Endothelial cell of umbilical vein (primary cell): ENCODE data around the gene SLC25A21. TPM values are rescaled to one million over a fixed set of nuclear protein-coding genes. Genes with fewer than 3 reads are reported as not detected.

Source experiments
- BruUV-seq: library from RNA; stranded (reverse); fragments of 400-500 nt; replicated peaks from 2 replicates; lab custom pipeline; 2021; lab: Mats Ljungman, UMichigan
- CTCF ChIA-PET: fragments of 300-600, 350-600 bp; sonication (Branson Sonifier 250); formaldehyde crosslinking; loops from one replicate; lab custom pipeline; 2021; ENCODE audit warnings: antibody characterized with exemption, inconsistent platforms; lab: Charles Lee
- POLR2A ChIA-PET: fragments of 300-600, 350-600 bp; sonication (Branson Sonifier 250); formaldehyde crosslinking; loops from one replicate; lab custom pipeline; 2021; ENCODE audit warnings: antibody characterized with exemption, inconsistent platforms; lab: Charles Lee
- DNase-seq: peaks from one replicate; pipeline ENCODE4 v3.0.0-alpha.2; 2011; ENCODE audit warnings: low read depth, low spot score
- FAIRE-seq: peaks from 2 replicates; lab custom pipeline; 2011; peaks lifted over from hg19 to GRCh38; lab: Jason Lieb, UNC
- H2AFZ ChIP-seq: 2 replicates; pipeline ENCODE4 v1.6.0; 2012; ENCODE audit warnings: low read depth, low read length, control low read depth, inconsistent platforms
- H3K27ac ChIP-seq: 2 replicates; pipeline ENCODE4 v1.5.1; 2011; ENCODE audit warnings: low read depth, mild to moderate bottlenecking, control low read depth, low read length, moderate library complexity; ENCODE audit not compliant: insufficient read depth
- H3K27me3 ChIP-seq, 2 experiments: 2 replicates each; pipeline versions ENCODE4 v1.6.0 to v1.6.1; 2011; ENCODE audit warnings: low read length in 2 of 2, mixed read lengths in 1 of 2; ENCODE audit not compliant: control insufficient read depth in 2 of 2, insufficient read depth in 2 of 2
- H3K36me3 ChIP-seq, 2 experiments: 2 replicates in 1 of 2; 3 replicates in 1 of 2; pipeline ENCODE4 v1.5.1; 2011; ENCODE audit warnings: low read length in 2 of 2, mild to moderate bottlenecking in 1 of 2, moderate library complexity in 1 of 2; ENCODE audit not compliant: control insufficient read depth in 2 of 2, insufficient read depth in 2 of 2; ENCODE audit errors: extremely low read depth in 1 of 2
- H3K4me1 ChIP-seq: 3 replicates; pipeline ENCODE4 v1.5.1; 2011; ENCODE audit warnings: mild to moderate bottlenecking, low read length; ENCODE audit not compliant: control insufficient read depth, insufficient read depth; ENCODE audit errors: extremely low read depth
- H3K4me2 ChIP-seq: 2 replicates; pipeline ENCODE4 v1.6.1; 2011; ENCODE audit warnings: low read length, control low read depth, mixed read lengths; ENCODE audit not compliant: insufficient read depth
- H3K4me3 ChIP-seq, 3 experiments: fragments of 200-600 bp in 1 of 3; sonication (generic), shearing (Covaris generic) in 1 of 3; replicated peaks in 1 of 3; 2 replicates each; pipeline ENCODE4 v1.5.1; 2011 to 2016; ENCODE audit warnings: control low read depth in 3 of 3, low read length in 3 of 3, mild to moderate bottlenecking in 2 of 3, inconsistent platforms in 1 of 3, low read depth in 1 of 3, moderate library complexity in 1 of 3; ENCODE audit not compliant: insufficient read depth in 1 of 3
- H3K79me2 ChIP-seq: 2 replicates; pipeline ENCODE4 v1.6.0; 2012; ENCODE audit warnings: low read length, inconsistent platforms; ENCODE audit not compliant: control insufficient read depth, insufficient read depth
- H3K9ac ChIP-seq: replicated peaks from 2 replicates; pipeline ENCODE3; 2011; ENCODE audit warnings: low read length, control low read depth; ENCODE audit not compliant: insufficient read depth; ENCODE audit errors: extremely low read depth
- H3K9me1 ChIP-seq: replicated peaks from 3 replicates; pipeline ENCODE4 v1.6.0; 2011; ENCODE audit warnings: mild to moderate bottlenecking, low read length; ENCODE audit not compliant: control insufficient read depth, insufficient read depth; ENCODE audit errors: extremely low read depth
- H3K9me3 ChIP-seq: replicated peaks from 2 replicates; pipeline ENCODE4 v1.5.1; 2012; ENCODE audit warnings: low read length, inconsistent platforms; ENCODE audit not compliant: control insufficient read depth, insufficient read depth
- H4K20me1 ChIP-seq: replicated peaks from 2 replicates; pipeline ENCODE3; 2011; ENCODE audit warnings: mild to moderate bottlenecking, low read length; ENCODE audit not compliant: control insufficient read depth, insufficient read depth; ENCODE audit errors: extremely low read depth
- CTCF ChIP-seq, 2 donors: IDR thresholded peaks; 1 replicate in 1 of 2; 2 replicates in 1 of 2; pipeline ENCODE4 v1.5.1; 2011; ENCODE audit warnings: low read length in 2 of 2, mild to moderate bottlenecking in 2 of 2, moderate library complexity in 2 of 2, control low read depth in 1 of 2, inconsistent platforms in 1 of 2, low read depth in 1 of 2; ENCODE audit not compliant: insufficient read depth in 1 of 2; ENCODE audit errors: extremely low read depth in 1 of 2
- EZH2 ChIP-seq: IDR thresholded peaks from 2 replicates; pipeline ENCODE4 v1.6.1; 2012; ENCODE audit warnings: borderline replicate concordance, low read depth, mild to moderate bottlenecking, moderate library complexity, low read length, inconsistent platforms; ENCODE audit not compliant: severe bottlenecking
- FOS ChIP-seq: IDR thresholded peaks from 2 replicates; pipeline ENCODE4 v1.6.1; 2011; ENCODE audit warnings: mild to moderate bottlenecking, low read length, moderate library complexity, borderline replicate concordance; ENCODE audit not compliant: insufficient read depth
- GATA2 ChIP-seq: IDR thresholded peaks from 2 replicates; pipeline ENCODE4 v1.7.0; 2011; ENCODE audit warnings: low read depth, mild to moderate bottlenecking, moderate library complexity, mixed read lengths, low read length; ENCODE audit not compliant: insufficient read length, insufficient read depth
- POLR2A ChIP-seq: IDR thresholded peaks from 2 replicates; pipeline ENCODE4 v1.6.1; 2012; ENCODE audit warnings: low read depth, mild to moderate bottlenecking, control low read depth, low read length
- POLR2AphosphoS5 ChIP-seq: IDR thresholded peaks from 2 replicates; pipeline ENCODE4 v1.6.1; 2012; ENCODE audit warnings: low read depth, mild to moderate bottlenecking, control low read depth, low read length, moderate library complexity; ENCODE audit not compliant: insufficient read depth
- dilution Hi-C: fragments of 300-500 bp; cut with MboI; formaldehyde crosslinking; loops from one replicate; pipeline ENCODE4 v1.15.0; 2019; ENCODE audit warnings: low sequenced_read_pairs; ENCODE audit not compliant: extremely low pct_ligation_motif_present
- intact Hi-C: fragments of 100-400 bp; cut with micrococcal nuclease; formaldehyde crosslinking; loops from one replicate; pipeline ENCODE4 v1.10.0; 2022
- polyA plus RNA-seq, 4 experiments: library from polyadenylated mRNA; depleted of rRNA in 3 of 4; stranded (reverse) in 3 of 4; unstranded in 1 of 4; fragments of >200 nt; gene quantifications; 2 replicates each; pipeline versions ENCODE4 v1.2.1 to v1.2.3, GENCODE V29; 2011 to 2012; ENCODE audit warnings: missing spikeins in 1 of 4
- total RNA-seq: library from RNA; stranded (reverse); gene quantifications from 2 replicates; pipeline ENCODE4 v1.2.3, GENCODE V29; 2021
- TF ChIP-seq, protein P1 (sequence below): IDR thresholded peaks from 2 replicates; pipeline ENCODE4 v1.6.1; 2011; ENCODE audit not compliant: insufficient read depth, insufficient read length

The SLC25A21 gene
- total and polyA plus RNA-seq, 2 donors (not counting 3 experiments of a cell fraction or from before 2014, with no cell fraction given), result 0.98 to 1.4 TPM

GRCh38 chr14:36979863-36980262 lies 192.5 kb downstream of the SLC25A21 start:
- no peak overlapping the region for H3K4me2 ChIP-seq
- no TSS peak for BruUV-seq
- peaks cover 7% of the 10 kb centered on the region for H3K4me1 ChIP-seq
- DNase-seq, result no peak
- dilution Hi-C loops, result no loop called here
- no peak for FAIRE-seq
- no peaks in the 10 kb centered on the region for H4K20me1 ChIP-seq
- ChIA-PET CTCF (no interaction called here), POLR2A (no interaction called here)
- H2AFZ ChIP-seq, result no peak overlapping the region
- TF ChIP-seq, protein P1, sequence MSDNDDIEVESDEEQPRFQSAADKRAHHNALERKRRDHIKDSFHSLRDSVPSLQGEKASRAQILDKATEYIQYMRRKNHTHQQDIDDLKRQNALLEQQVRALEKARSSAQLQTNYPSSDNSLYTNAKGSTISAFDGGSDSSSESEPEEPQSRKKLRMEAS, result no peak
- no peak for TF ChIP-seq POLR2A
- no peak for TF ChIP-seq EZH2
- TF ChIP-seq CTCF (IDR thresholded peaks at IDR 0.05; ENCODE audit: extremely low read depth in 1 of 2, insufficient read depth in 1 of 2, low read depth in 1 of 2, low read length in 2 of 2), result no peak
- TF ChIP-seq GATA2, result no peak
- TF ChIP-seq FOS, result no peak
- no peak for TF ChIP-seq POLR2AphosphoS5
- H3K79me2 ChIP-seq, result no peaks in the 10 kb centered on the region
- H3K9me1 ChIP-seq, result no peaks in the 10 kb centered on the region
- H3K27ac ChIP-seq, result no peak overlapping the region
- no peaks in the 10 kb centered on the region for H3K27me3 ChIP-seq
- intact Hi-C loops, result loop anchor here (5.0 kb wide), 1 partner anchor 57 kb away; no protein-coding TSS in a partner anchor
- H3K9me3 ChIP-seq, result no peaks in the 10 kb centered on the region
- no peak overlapping the region for H3K4me3 ChIP-seq
- H3K9ac ChIP-seq, result no peak overlapping the region
- H3K36me3 ChIP-seq, result no peaks in the 10 kb centered on the region
